Measurements from ENCODE around the gene SLC34A1. TPM values are rescaled to one million over a fixed set of nuclear protein-coding genes. Genes with fewer than 3 reads are reported as not detected.

SLC34A1 gene
- total RNA-seq, 1 donor from 2014 or later = not detected

DNA sequence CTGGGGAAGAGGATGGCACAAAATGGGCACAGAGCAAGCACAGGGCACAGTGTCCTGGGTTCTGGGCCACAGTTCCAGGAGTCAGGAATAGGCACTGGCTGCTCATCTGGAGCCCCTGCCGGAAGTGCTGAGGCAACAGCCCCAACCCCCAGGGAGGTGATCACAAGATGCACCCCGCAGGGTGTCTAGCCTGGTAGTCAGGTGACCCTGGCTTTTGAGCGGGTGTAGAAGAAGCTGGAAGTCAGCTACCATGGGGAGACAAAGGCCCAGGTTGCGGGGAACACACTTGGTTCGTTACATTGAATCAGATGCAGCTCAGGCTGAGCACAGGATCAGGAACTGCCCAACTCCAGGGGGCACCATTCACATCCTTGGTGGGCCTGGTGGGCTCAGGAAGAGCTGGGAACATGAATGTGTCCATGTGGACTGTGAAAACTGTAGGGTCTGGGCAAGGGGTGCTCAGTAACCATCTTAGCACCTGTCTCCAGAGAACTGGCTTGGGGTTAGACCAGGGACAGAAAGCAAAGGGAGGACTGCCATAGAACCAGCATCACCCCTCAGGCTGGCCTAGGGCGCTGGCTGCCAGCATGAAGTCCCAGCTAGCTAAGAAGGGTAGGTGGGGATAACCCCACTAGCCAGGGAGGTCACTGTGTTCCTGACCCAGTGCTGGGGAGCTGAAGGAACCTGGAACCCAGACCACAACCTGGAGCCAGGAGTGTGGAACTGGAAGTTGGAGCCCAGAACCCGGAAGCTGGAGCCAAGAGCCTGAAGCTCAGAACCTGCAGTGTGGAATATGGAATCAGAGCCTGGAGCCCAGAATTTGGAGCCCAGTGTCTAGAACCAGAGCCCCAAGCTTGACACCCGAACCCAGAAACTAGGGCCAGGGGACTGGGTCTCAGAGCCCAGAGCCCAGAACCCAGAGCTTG is 6.1 kb upstream of the SLC34A1 start:
- intact Hi-C loops (cut with DNase I) = no loop called here
- ATAC-seq (no peak), DNase-seq (ENCODE audit: missing footprints) (no peak)

DNA sequence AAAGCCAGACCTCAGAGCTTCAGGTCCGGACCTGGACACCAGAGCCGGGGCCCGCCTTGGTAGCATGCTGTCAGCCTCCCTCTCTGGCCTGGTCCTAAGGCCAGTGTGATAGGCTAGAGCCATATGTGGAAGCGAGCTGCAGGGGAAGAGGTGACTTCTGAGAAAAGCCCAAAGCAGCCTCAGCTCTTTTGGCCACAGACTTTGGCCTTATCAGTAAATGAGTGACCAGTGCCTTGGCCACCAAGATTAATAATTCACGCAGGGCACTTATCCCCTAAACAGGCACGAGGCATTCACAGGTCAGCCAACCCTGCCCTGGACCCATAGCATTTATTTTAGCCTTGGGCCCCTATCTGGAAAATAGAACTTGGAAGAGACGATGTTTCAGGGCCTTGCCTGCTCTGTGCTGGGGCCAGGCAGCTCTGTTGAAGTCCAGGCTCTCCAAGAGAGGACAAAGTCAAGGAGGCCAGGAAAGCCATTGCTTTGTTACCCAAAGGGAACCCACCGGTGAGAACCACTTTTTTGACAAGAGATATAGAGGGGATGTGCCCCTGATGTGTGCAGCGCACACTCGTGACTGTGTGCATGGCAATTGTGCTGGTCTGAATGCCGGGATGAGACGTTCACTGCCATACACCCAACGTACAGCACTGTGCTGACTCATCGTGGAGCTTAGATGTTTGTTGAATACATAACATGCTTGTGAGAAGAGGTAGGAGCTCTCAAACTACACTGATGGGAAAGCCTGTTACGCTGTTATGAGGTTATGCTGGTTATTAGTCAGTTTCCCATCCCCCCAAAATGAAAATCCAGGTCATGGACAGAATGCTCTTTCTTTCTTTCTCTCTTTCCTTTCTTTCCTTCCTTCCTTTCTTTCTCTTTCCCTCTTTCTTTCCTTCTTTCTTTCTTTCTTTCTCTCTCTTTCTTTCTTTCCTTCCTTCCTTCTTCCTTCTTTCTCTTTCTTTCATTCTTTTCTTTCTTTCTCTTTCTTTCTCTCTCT is 5.0 kb upstream of the SLC34A1 start:
- ATAC-seq (no peak), DNase-seq (ENCODE audit: missing footprints) (no peak)
- intact Hi-C loops (cut with DNase I) = no loop called here

DNA sequence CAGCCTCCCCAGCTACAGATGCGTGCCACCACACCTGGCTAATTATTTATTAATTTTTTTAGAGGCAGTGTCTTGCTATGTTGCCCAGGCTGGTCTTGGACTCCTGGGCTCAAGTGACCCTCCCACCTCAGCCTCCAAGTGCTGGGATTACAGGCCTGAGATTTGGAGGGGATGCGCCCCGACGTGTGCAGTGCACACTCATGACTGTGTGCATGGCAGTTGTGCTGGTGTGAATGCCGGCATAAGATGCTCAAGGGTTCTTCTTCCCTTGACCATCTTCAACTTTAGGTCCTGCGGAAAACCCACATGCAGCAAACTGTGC is 3.5 kb upstream of the SLC34A1 start:
- intact Hi-C loops (cut with DNase I) = loop anchor here (10.0 kb wide), 1 partner anchor 266 kb away; no protein-coding TSS in a partner anchor
- no peak for ATAC-seq

DNA sequence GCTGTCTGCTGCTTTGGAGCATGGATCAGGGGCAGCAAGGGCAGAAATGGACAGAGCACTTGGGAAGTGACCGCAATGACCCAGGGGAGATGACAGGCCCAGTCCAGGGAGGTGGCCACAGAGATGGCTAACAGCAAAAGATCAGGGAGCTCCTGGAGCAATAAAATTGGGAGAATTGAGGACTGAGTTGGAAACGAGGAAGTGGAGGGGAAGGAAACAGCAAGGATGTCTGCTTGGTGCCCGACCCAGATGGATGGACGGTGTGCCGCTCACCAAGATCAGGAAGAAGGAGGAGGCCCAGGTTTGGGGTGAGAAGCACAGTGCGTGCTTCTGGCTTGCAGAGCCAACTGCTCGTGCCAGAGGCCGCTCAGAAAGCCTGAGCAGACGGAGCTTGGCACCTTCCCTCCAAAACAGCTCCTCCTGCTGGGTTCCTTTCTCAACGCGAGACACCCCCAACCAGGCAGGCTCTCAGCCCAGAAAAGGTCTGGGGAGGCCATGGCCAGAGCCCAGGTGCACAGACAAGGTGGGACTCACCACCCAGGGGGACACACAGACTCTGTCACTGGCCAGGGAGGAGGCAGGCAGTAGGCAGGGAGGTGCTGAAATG is 1.7 kb upstream of the SLC34A1 start:
- ATAC-seq (peak; percentile 77), DNase-seq (ENCODE audit: missing footprints) (no peak)
- intact Hi-C loops (cut with DNase I) = loop anchor here (10.0 kb wide), 1 partner anchor 268 kb away; no protein-coding TSS in a partner anchor

More for the DNA sequence above, 3.5 kb upstream of the SLC34A1 start:
- no peak for DNase-seq (ENCODE audit: missing footprints)

DNA sequence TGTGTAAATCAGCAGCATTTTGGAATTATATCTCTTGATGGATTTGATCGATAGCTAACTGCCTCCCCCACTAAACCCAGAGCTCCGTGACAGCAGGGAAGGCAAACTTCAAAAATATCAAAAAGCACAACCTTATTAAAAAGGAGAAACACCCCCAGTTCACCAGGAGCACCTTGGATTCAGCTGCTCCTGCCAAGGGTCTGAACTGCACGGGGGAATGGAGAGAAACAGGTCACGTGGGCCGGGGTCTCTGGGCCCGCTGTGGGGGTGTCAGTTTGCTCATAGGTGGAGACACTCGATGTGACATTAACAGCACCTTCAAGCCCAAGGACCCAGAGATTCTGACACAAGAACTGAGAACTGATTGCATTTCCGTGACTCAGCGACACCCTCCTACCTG is 1.1 kb upstream of the SLC34A1 start:
- no peak for DNase-seq (ENCODE audit: missing footprints)
- intact Hi-C loops (cut with DNase I) = loop anchor here (10.0 kb wide), 1 partner anchor 268 kb away; no protein-coding TSS in a partner anchor
- ATAC-seq = no peak

DNA sequence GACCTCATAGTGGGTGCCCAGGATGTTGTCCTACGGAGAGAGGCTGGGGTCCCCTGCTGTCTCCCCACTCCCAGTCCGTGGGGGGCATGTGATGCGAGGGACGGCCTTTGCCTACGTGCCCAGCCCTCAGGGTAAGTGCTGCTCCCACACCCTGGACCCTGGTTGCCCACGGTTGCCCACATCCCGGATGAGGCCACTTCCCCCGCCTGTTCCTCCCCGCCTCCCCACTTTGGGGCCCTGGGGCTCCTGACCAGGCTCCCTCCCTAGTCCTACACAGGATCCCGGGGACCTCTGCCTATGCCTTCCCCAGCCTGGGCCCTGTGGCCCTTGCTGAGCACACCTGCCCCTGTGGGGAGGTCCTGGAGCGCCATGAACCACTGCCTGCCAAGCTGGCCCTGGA is 1.5 kb downstream of the SLC34A1 start:
- no peak for DNase-seq (ENCODE audit: missing footprints)
- intact Hi-C loops (cut with DNase I) = loop anchor here (10.0 kb wide), 1 partner anchor 271 kb away; no protein-coding TSS in a partner anchor
- ATAC-seq = no peak

DNA sequence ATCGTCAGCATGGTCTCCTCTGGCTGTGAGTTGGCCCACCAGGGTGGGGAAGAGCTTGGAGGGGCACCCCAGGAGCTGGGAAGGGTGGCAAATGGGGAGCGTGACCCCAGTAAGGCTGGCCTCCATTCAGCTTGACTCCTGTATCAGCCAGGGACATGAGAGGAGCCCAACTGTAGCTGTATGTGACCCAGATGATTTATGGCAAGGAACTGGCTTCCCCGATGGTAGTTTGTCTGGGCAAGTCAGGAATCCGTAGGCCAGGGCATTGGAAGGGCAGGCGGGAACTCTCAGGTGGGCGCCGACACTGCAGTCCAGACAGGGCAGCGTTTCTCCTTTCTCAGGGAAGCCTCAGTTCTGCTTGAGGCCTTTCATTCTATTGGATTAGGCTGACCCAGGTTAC is 2.3 kb downstream of the SLC34A1 start:
- ATAC-seq = no peak
- intact Hi-C loops (cut with DNase I) = loop anchor here (10.0 kb wide), 1 partner anchor 272 kb away; no protein-coding TSS in a partner anchor
- DNase-seq (ENCODE audit: missing footprints) = no peak

DNA sequence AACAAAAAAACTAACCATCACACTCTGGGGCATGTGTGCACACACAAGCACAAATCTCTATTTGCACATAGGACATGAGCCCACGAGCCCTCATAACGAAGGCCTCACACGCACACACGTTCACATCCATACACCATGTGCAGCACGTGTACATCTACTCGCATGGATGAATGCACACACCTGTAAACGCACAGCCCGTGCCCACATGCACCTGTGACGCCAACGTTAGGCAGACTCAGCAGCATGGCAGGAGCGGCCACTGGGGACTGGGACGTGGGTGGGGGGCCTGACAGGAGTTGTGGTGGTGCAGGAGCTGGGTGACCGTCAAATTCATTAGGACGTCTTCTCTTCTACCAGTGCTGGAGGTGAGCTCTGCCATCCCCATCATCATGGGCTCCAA is 3.2 kb downstream of the SLC34A1 start:
- ATAC-seq = no peak
- intact Hi-C loops (cut with DNase I) = loop anchor here (10.0 kb wide), 1 partner anchor 273 kb away; no protein-coding TSS in a partner anchor

DNA sequence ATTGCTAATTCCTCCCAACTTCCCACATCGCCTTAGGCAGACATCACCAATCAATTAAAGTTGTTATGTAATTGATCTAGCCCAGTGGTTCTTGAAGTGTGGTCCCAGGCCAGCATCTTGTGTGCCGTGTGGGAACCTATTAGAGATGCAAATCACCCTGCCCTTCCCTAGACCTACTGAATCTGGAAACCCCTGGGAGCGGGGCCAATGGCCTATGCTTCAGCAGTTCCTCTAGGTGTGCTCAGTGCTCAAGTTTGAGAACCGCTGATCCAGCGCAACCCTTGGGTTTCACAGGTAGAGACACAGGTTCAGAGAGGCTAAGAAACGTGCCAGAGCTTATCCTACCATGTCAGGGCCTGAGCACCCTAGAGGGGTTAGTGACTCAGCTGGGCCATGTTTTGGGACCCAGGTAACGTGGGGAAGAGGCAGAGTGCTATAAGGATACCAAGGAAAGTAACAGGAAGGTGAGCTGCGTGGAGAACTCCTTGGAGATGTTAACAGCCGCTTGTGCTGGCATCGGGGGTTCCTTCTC is 4.4 kb downstream of the SLC34A1 start:
- ATAC-seq (no peak), DNase-seq (ENCODE audit: missing footprints) (peak; percentile 18)
- intact Hi-C loops (cut with DNase I) = loop anchor here (10.0 kb wide), 1 partner anchor 274 kb away; no protein-coding TSS in a partner anchor

More for the DNA sequence above, 3.2 kb downstream of the SLC34A1 start:
- DNase-seq (ENCODE audit: missing footprints) = peak; percentile 53

DNA sequence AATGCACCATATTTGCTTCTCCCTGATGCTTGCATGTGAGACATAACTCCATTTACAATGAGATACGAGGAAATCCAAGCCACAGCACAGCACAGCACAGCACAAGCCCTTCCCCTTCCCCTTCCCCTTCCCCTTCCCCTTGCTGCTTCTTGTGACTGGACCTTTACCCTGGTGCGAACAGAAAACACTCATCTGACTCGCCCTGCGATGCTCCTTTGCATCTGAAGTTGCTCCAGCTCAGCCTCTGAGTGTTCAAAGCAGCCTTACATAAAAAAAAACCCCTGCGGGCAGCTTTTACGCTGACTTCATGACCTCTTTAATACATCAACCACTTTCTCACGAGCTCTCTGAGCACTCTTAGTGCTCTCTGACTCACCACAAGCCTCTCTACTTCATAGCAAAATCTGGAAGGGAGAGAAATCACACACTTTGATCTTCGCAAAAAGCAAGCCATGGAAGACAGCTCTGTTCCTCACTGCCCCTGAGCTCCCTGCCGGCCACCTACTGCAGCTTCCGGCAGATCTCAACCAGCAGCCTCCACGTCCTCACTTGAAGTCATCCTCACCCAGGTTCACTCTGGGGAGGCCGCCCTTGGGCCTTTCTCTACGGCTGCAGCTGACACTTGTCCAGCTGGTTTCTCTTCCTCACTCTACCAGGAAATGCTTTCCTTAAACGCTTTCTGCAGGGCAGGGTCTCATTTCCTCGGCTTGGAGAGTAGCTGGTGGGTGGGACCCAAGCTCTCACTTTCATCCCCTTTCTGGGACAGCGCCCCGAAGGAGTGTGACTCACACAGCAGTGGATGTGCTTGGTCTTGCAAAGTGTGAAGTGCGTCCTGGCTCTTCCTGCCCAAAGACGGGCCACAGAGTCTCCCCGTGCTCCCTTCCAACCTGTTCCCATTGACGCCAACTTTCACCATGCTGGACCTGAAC is 5.3 kb downstream of the SLC34A1 start:
- peak; percentile 23 for ATAC-seq
- DNase-seq (ENCODE audit: missing footprints) = peak; percentile 44
- intact Hi-C loops (cut with DNase I) = loop anchor here (1.0 to 10.0 kb wide), 3 partner anchors 65 to 275 kb away; no protein-coding TSS in a partner anchor

DNA sequence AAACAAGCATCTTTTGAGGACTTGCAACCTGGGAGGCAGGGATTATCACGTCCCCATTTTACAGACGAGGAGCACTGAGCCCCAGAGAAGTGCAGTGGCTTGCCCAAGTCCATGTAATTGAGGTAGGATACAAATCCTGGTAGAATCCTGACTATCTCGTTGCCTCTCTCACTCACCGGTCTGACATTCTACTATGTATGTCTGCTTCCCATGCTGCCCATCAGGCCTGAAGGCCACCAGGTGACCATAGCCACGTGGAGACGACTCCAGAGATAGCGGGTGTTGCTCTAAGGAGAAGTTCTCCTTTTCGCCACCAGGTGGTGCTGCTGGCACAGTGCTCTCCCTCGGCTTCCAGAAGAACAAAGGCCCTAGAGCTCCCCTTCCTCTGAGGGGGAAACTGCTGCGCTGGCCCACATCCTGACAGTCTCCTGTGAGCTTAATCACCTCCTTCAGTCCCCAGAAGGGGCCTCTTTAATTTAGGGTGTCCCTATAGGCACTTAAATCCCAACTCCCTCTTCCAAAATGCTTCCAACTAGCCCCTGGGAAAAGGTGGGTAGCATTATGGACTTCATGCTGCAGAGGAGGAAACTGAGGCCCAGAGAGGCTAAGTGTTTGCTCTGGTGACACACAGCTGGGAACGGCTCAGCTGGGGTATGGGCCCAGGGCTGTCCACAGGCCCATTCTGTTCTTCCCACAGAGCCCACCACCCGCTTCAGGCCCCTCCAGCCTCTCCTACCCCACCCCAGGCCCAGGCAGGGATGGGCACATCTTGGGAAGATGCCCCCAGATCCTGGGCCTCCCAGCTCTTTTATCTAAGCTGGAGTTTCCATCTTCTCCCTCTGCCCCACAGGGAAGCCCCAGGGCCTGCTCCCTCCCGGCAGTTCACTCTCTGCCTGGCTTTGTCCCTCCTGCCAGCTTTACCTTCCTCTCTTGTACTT is 6.4 kb downstream of the SLC34A1 start:
- DNase-seq (ENCODE audit: missing footprints) (peak; percentile 79), ATAC-seq (peak; percentile 83)
- intact Hi-C loops (cut with DNase I) = loop anchor here (1.0 kb wide), 2 partner anchors 64 to 110 kb away; no protein-coding TSS in a partner anchor

DNA sequence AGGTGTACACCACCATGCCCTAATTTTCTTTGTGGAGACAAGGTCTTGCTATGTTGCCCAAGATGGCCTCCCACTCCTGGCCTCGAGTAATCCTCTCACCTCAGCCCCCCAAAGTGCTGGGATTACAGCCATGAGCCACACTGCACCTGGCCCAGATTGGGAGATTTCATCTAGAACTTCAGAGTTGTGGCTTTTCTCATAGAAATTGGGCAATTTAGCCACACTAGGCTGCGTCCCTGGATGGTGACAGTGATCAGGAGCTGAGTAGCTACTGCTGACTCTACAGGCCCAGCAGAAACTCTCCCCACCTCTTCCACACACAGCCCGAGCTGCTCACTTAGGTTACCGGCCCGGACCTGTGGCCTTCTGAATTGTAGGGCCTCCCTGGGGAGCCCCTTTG is 8.5 kb downstream of the SLC34A1 start:
- intact Hi-C loops (cut with DNase I) = no loop called here
- ATAC-seq = no peak
- DNase-seq (ENCODE audit: missing footprints) = no peak

DNA sequence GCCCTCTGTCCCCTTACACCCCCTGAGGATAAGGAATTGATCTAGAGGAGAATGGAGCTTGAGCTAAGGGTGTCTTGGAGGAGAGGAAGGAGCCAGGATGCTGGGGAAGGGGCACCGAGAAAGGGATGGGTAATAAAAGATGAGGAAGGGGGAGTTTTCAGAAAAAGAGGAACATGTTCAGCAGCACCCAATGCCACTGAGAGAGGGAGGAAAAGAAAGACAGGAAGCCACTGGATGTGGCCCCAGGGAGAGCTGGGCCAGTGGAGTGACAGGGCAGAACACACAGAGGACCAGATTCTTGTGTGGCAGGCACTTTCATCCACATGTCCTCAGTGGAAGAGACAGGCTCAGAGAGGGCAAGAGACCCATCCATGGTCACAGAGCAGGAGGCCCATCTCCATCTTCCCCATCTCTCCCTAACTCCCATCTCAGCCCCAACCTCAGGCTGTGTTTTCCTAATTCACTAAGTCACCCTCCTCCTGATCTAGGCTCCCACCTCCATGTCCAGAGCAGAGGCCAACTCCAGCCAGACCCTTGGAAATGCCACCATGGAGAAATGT is 9.1 kb downstream of the SLC34A1 start:
- ATAC-seq (no peak), DNase-seq (ENCODE audit: missing footprints) (no peak)
- intact Hi-C loops (cut with DNase I) = no loop called here

DNA sequence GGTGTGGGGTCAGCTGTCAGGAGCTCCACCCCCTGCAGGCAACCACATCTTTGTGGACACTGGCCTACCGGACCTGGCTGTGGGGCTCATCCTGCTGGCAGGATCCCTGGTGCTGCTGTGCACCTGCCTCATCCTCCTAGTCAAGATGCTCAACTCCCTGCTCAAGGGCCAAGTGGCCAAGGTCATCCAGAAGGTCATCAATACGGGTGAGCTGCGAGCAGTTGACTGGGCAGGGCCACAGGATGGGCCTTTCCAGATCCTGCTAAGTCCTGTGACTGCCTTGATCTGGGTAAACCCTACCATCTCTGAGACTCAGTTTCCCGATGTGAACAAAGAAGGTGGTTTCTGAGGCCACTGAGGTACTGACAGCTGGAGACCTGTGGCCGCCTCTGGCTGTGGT is 9.8 kb downstream of the SLC34A1 start:
- ATAC-seq = no peak
- intact Hi-C loops (cut with DNase I) = no loop called here
- no peak for DNase-seq (ENCODE audit: missing footprints)

DNA sequence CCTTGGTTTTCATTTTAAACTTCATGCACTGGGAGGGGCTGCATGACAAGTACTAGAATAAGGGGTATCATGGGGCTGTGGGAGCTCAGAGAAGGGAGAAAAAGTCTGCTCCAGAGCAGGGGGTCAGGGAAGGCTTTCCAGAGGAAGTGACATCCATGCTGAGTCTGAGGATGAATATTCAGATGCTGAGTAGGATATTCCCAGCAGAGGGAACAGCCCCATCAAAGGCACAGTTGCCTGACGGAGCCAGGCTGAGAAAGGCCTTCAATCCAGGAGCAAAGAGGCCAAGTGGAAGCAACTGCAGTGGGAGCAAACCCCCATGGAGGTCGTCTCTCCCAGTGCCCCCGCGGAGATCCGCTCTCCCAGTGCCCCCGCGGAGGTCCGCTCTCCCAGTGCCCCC is 11.8 kb downstream of the SLC34A1 start:
- DNase-seq (ENCODE audit: missing footprints) = no peak
- ATAC-seq = no peak
- intact Hi-C loops (cut with DNase I) = no loop called here

DNA sequence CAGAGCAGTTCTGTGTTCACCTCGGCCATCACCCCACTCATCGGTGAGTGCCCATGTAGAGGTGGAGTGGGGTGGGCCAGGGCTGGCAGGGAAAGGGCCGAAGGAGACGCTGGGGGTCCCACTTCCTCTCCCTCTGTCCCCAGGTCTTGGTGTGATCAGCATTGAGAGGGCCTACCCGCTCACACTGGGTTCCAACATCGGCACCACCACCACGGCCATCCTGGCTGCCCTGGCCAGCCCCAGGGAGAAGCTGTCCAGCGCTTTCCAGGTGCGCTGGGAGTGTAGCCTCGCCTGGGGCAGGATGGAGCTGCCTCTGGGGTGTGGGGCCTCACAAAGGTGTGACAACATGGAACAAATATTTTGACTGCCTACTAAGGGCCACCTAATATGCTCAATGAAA is 12.6 kb downstream of the SLC34A1 start:
- no peak for ATAC-seq

More for the DNA sequence above, 12.6 kb downstream of the SLC34A1 start:
- no peak for DNase-seq (ENCODE audit: missing footprints)
- intact Hi-C loops (cut with DNase I) = no loop called here
